Measurements from ENCODE around the gene LSAMP.

LSAMP gene

GRCh38 chr3:116288485-116288884 lies 156.8 kb downstream of the LSAMP start:
- CTCF ChIA-PET = no interaction called here
- TF ChIP-seq CTCF (IDR thresholded peaks at IDR 0.05; ENCODE audit: insufficient read depth, low read length, missing control alignments) = no peak
- DNase-seq (ENCODE audit: low read depth, low spot score) = no peak
- no peak overlapping the region for H3K4me3 ChIP-seq (ENCODE audit: low read depth, low read length)
- POLR2A ChIA-PET = no interaction called here

GRCh38 chr3:116285781-116286421 lies 159.4 kb downstream of the LSAMP start:
- no peak for TF ChIP-seq CTCF (IDR thresholded peaks at IDR 0.05; ENCODE audit: insufficient read depth, low read length, missing control alignments)
- POLR2A ChIA-PET = no interaction called here
- no peak for DNase-seq (ENCODE audit: low read depth, low spot score)
- CTCF ChIA-PET = no interaction called here
- no peak overlapping the region for H3K4me3 ChIP-seq (ENCODE audit: low read depth, low read length)

GRCh38 chr3:116281313-116282143 lies 163.8 kb downstream of the LSAMP start:
- ChIA-PET POLR2A (no interaction called here), CTCF (no interaction called here)
- TF ChIP-seq CTCF (IDR thresholded peaks at IDR 0.05; ENCODE audit: insufficient read depth, low read length, missing control alignments) = no peak

GRCh38 chr3:116280130-116280740 lies 165.1 kb downstream of the LSAMP start:
- no peak for TF ChIP-seq CTCF (IDR thresholded peaks at IDR 0.05; ENCODE audit: insufficient read depth, low read length, missing control alignments)
- POLR2A ChIA-PET = no interaction called here
- CTCF ChIA-PET = no interaction called here
- DNase-seq (ENCODE audit: low read depth, low spot score) = no peak
- no peak overlapping the region for H3K4me3 ChIP-seq (ENCODE audit: low read depth, low read length)

More at GRCh38 chr3:116281313-116282143, 163.8 kb downstream of the LSAMP start:
- H3K4me3 ChIP-seq (ENCODE audit: low read depth, low read length) = no peak overlapping the region
- DNase-seq (ENCODE audit: low read depth, low spot score) = no peak

- ChIA-PET CTCF (no interaction called here), POLR2A (no interaction called here)
- no peak for DNase-seq (ENCODE audit: low read depth, low spot score)
- H3K4me3 ChIP-seq (ENCODE audit: low read depth, low read length) = no peak overlapping the region
- TF ChIP-seq CTCF (IDR thresholded peaks at IDR 0.05; ENCODE audit: insufficient read depth, low read length, missing control alignments) = no peak
These were observed 168.6 kb downstream of the LSAMP start for GRCh38 chr3:116276675-116277074.

GRCh38 chr3:116270056-116270455 lies 175.2 kb downstream of the LSAMP start:
- CTCF ChIA-PET = no interaction called here
- POLR2A ChIA-PET = no interaction called here
- H3K4me3 ChIP-seq (ENCODE audit: low read depth, low read length) = no peak overlapping the region
- DNase-seq (ENCODE audit: low read depth, low spot score) = no peak
- TF ChIP-seq CTCF (IDR thresholded peaks at IDR 0.05; ENCODE audit: insufficient read depth, low read length, missing control alignments) = no peak
